Measurements from ENCODE around the gene COL23A1.

DNA sequence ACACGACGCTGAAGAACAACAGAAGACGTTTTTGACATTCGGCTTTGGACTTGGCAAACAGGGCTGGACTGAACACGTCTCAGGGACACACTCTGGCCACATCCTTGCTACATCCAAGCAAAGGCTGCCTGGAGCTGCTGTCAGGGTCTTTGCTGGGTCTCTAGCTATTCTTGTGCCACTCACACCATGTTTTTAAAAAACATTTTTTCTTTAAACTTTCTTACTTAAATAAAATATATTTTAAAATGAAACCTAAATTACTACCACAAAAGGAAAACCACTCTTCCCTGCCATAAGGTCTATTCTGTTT, 229.3 kb downstream of the COL23A1 start:
- TF ChIP-seq, protein P1, sequence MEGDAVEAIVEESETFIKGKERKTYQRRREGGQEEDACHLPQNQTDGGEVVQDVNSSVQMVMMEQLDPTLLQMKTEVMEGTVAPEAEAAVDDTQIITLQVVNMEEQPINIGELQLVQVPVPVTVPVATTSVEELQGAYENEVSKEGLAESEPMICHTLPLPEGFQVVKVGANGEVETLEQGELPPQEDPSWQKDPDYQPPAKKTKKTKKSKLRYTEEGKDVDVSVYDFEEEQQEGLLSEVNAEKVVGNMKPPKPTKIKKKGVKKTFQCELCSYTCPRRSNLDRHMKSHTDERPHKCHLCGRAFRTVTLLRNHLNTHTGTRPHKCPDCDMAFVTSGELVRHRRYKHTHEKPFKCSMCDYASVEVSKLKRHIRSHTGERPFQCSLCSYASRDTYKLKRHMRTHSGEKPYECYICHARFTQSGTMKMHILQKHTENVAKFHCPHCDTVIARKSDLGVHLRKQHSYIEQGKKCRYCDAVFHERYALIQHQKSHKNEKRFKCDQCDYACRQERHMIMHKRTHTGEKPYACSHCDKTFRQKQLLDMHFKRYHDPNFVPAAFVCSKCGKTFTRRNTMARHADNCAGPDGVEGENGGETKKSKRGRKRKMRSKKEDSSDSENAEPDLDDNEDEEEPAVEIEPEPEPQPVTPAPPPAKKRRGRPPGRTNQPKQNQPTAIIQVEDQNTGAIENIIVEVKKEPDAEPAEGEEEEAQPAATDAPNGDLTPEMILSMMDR (IDR thresholded peaks at IDR 0.05), result no peak
- no peak for TF ChIP-seq EP300 (IDR thresholded peaks at IDR 0.05)
- no peak for TF ChIP-seq POLR2A (IDR thresholded peaks at IDR 0.05)

All from tibial nerve (tissue), 4 donors.